H1 (cell line): ENCODE data around the gene EIF2S1. TPM values are rescaled to one million over a fixed set of nuclear protein-coding genes. Genes with fewer than 3 reads are reported as not detected.
A peak's percentile ranks its signal among the peaks of the same experiment; 100 is the strongest.

ENCODE experiments used
- CTCF ChIA-PET: fragments of 300-600 bp; sonication (Branson Sonifier 250); formaldehyde crosslinking; loops from one replicate; lab custom pipeline; 2021; ENCODE audit not compliant: partially characterized antibody; lab: Charles Lee
- POLR2A ChIA-PET: fragments of 300-600 bp; sonication (Branson Sonifier 250); formaldehyde crosslinking; loops from one replicate; lab custom pipeline; 2021; ENCODE audit warnings: inconsistent platforms; ENCODE audit not compliant: partially characterized antibody; lab: Charles Lee
- DNase-seq, 2 experiments: peaks; one replicate each; pipeline versions ENCODE4 v3.0.0 to v3.0.0-alpha.2; 2010 to 2022; ENCODE audit warnings: low spot score in 2 of 2, low read depth in 1 of 2, mixed read lengths in 1 of 2
- FAIRE-seq: peaks from 2 replicates; lab custom pipeline; 2011; peaks lifted over from hg19 to GRCh38; lab: Jason Lieb, UNC
- H2AFZ ChIP-seq: 2 replicates; pipeline ENCODE4 v1.8.1; 2012; ENCODE audit warnings: low read length, inconsistent platforms
- H2AK5ac ChIP-seq: 2 replicates; pipeline ENCODE4 v1.6.1; 2013; ENCODE audit warnings: low read depth, low read length
- H2BK120ac ChIP-seq: replicated peaks from 2 replicates; pipeline ENCODE3; 2013; ENCODE audit warnings: low read depth, low read length, inconsistent platforms
- H2BK12ac ChIP-seq: 2 replicates; pipeline ENCODE4 v1.6.1; 2013; ENCODE audit warnings: low read depth, low read length
- H2BK15ac ChIP-seq: 2 replicates; pipeline ENCODE4 v1.6.1; 2013; ENCODE audit warnings: low read length
- H2BK20ac ChIP-seq: 2 replicates; pipeline ENCODE4 v1.6.1; 2013; ENCODE audit warnings: low read length
- H2BK5ac ChIP-seq: 2 replicates; pipeline ENCODE4 v1.6.1; 2013; ENCODE audit warnings: low read depth, low read length
- H3K14ac ChIP-seq: 2 replicates; pipeline ENCODE4 v1.6.1; 2013; ENCODE audit warnings: inconsistent platforms; ENCODE audit not compliant: insufficient read length
- H3K18ac ChIP-seq: 2 replicates; pipeline ENCODE4 v1.6.1; 2013; ENCODE audit warnings: low read length; ENCODE audit errors: extremely low read depth
- H3K23ac ChIP-seq: 2 replicates; pipeline ENCODE4 v1.6.1; 2013; ENCODE audit warnings: inconsistent platforms; ENCODE audit not compliant: insufficient read length
- H3K23me2 ChIP-seq: 2 replicates; pipeline ENCODE4 v1.6.1; 2013; ENCODE audit warnings: low read depth, low read length
- H3K27ac ChIP-seq: 2 replicates; pipeline ENCODE4 v1.6.1; 2011; ENCODE audit warnings: low read depth, low read length, inconsistent platforms
- H3K27me3 ChIP-seq, 4 experiments: replicated peaks in 1 of 4; 1 replicate in 1 of 4; 2 replicates in 3 of 4; pipeline versions ENCODE4 v1.6.1 to v1.8.1; 2011 to 2013; ENCODE audit warnings: low read length in 3 of 4, mild to moderate bottlenecking in 3 of 4, inconsistent platforms in 2 of 4, mixed read lengths in 2 of 4, moderate library complexity in 1 of 4; ENCODE audit not compliant: control insufficient read depth in 3 of 4, insufficient read depth in 3 of 4; ENCODE audit errors: extremely low read depth in 1 of 4
- H3K36me3 ChIP-seq, 4 experiments: 2 replicates each; pipeline versions ENCODE4 v1.6.1 to v1.8.1; 2011 to 2013; ENCODE audit warnings: mild to moderate bottlenecking in 4 of 4, low read length in 3 of 4, moderate library complexity in 2 of 4, control low read depth in 1 of 4, inconsistent platforms in 1 of 4; ENCODE audit not compliant: insufficient read depth in 4 of 4, control insufficient read depth in 2 of 4
- H3K4ac ChIP-seq: replicated peaks from 2 replicates; pipeline ENCODE3; 2013; ENCODE audit warnings: low read length, low read depth, mixed read lengths, inconsistent platforms; ENCODE audit not compliant: insufficient read length
- H3K4me1 ChIP-seq, 4 experiments: replicated peaks in 1 of 4; 1 replicate in 1 of 4; 2 replicates in 3 of 4; pipeline versions ENCODE4 v1.6.1 to v1.8.1; 2011 to 2013; ENCODE audit warnings: low read length in 3 of 4, inconsistent platforms in 2 of 4, mixed read lengths in 1 of 4; ENCODE audit not compliant: insufficient read depth in 4 of 4, control insufficient read depth in 3 of 4
- H3K4me2 ChIP-seq, 2 experiments: 2 replicates each; pipeline versions ENCODE4 v1.6.1 to v1.8.1; 2011 to 2013; ENCODE audit warnings: low read depth in 2 of 2, low read length in 2 of 2, control low read depth in 1 of 2, inconsistent platforms in 1 of 2, mild to moderate bottlenecking in 1 of 2; ENCODE audit not compliant: insufficient read depth in 1 of 2
- H3K4me3 ChIP-seq, 4 experiments: fragments of 200-600, 300-600 bp in 1 of 4; sonication (generic), shearing (Covaris generic), sonication (Bioruptor Twin) in 1 of 4; 2 replicates each; pipeline versions ENCODE4 v1.5.1 to v1.8.1; 2011 to 2016; ENCODE audit warnings: low read length in 4 of 4, low read depth in 3 of 4, control low read depth in 2 of 4, inconsistent platforms in 2 of 4, mild to moderate bottlenecking in 2 of 4, mixed read lengths in 1 of 4, moderate library complexity in 1 of 4; ENCODE audit not compliant: insufficient read depth in 2 of 4; ENCODE audit errors: extremely low read depth in 1 of 4
- H3K56ac ChIP-seq: replicated peaks from 2 replicates; pipeline ENCODE3; 2013; ENCODE audit warnings: low read depth, mild to moderate bottlenecking, mixed read lengths, low read length, inconsistent platforms; ENCODE audit not compliant: insufficient read length
- H3K79me1 ChIP-seq: 2 replicates; pipeline ENCODE4 v1.6.1; 2013; ENCODE audit warnings: low read depth, low read length, control low read depth
- H3K79me2 ChIP-seq, 2 experiments: 2 replicates each; pipeline versions ENCODE4 v1.6.1 to v1.8.1; 2012 to 2013; ENCODE audit warnings: low read length in 2 of 2, mild to moderate bottlenecking in 2 of 2, inconsistent platforms in 1 of 2; ENCODE audit not compliant: insufficient read depth in 2 of 2, control insufficient read depth in 1 of 2
- H3K9ac ChIP-seq, 4 experiments: replicated peaks in 1 of 4; 1 replicate in 1 of 4; 2 replicates in 3 of 4; pipeline versions ENCODE4 v1.6.1 to v1.8.1; 2011 to 2013; ENCODE audit warnings: low read depth in 3 of 4, low read length in 3 of 4, control low read depth in 2 of 4, mild to moderate bottlenecking in 2 of 4, moderate library complexity in 2 of 4, inconsistent platforms in 1 of 4; ENCODE audit errors: extremely low read depth in 1 of 4
- H3K9me3 ChIP-seq, 2 experiments: 2 replicates each; pipeline versions ENCODE4 v1.6.1 to v1.8.1; 2012 to 2013; ENCODE audit warnings: mild to moderate bottlenecking in 2 of 2, moderate library complexity in 2 of 2, control low read depth in 1 of 2, inconsistent platforms in 1 of 2, low read depth in 1 of 2, low read length in 1 of 2, mixed read lengths in 1 of 2; ENCODE audit not compliant: insufficient read depth in 2 of 2
- H4K20me1 ChIP-seq, 2 experiments: replicated peaks in 1 of 2; 2 replicates each; pipeline versions ENCODE3 to v1.8.1; 2011 to 2013; ENCODE audit warnings: inconsistent platforms in 2 of 2, low read length in 2 of 2, mild to moderate bottlenecking in 1 of 2; ENCODE audit not compliant: insufficient read depth in 2 of 2, control insufficient read depth in 1 of 2
- H4K5ac ChIP-seq: 2 replicates; pipeline ENCODE4 v1.6.1; 2013; ENCODE audit warnings: low read length, low read depth, mixed read lengths, inconsistent platforms; ENCODE audit not compliant: insufficient read length
- H4K8ac ChIP-seq: 2 replicates; pipeline ENCODE4 v1.8.0; 2013; ENCODE audit warnings: mild to moderate bottlenecking, moderate library complexity, low read length, inconsistent platforms; ENCODE audit not compliant: insufficient read depth; ENCODE audit errors: extremely low read depth
- H4K91ac ChIP-seq: replicated peaks from 2 replicates; pipeline ENCODE3; 2013; ENCODE audit warnings: low read length, mixed read lengths, inconsistent platforms; ENCODE audit not compliant: insufficient read length
- TEAD4 ChIP-seq: IDR thresholded peaks from 2 replicates; pipeline ENCODE4 v1.6.1; 2012; ENCODE audit warnings: low read depth, low read length, inconsistent platforms, mixed read lengths
- WGBS, 2 experiments: shearing (Covaris generic) in 1 of 2; methylation state at CpG; one replicate each; pipeline versions ENCODE4 v1.1.6 to v1.1.7; 2013 to 2015; ENCODE audit warnings: low lambda C conversion rate in 2 of 2, mixed read lengths in 2 of 2, inconsistent platforms in 1 of 2, low coverage in 1 of 2, missing lambda C conversion rate in 1 of 2; ENCODE audit not compliant: insufficient replicate concordance in 2 of 2, insufficient coverage in 1 of 2, insufficient read length in 1 of 2; ENCODE audit errors: extremely low coverage in 1 of 2, missing lambda C conversion rate in 1 of 2; 5-methylcytosine and 5-hydroxymethylcytosine counted together
- polyA plus RNA-seq, 7 experiments: library from polyadenylated mRNA; depleted of rRNA in 3 of 7; stranded (reverse) in 5 of 7; unstranded in 2 of 7; fragments of >200 nt in 5 of 7; fragments of 200-250 nt in 2 of 7; gene quantifications; 1 replicate in 5 of 7; 2 replicates in 1 of 7; 4 replicates in 1 of 7; pipeline versions ENCODE4 v1.2.1 to v1.2.3, GENCODE V29; 2011 to 2013; ENCODE audit warnings: missing spikeins in 2 of 7, mixed read lengths in 2 of 7
- total RNA-seq: library from RNA; stranded (reverse); fragmentation: NEBNext Ultra II Directional; extraction: Animal tissue kit (Norgen Biotek cat#: 25700); gene quantifications from 2 replicates; pipeline ENCODE4 v1.2.1, GENCODE V29; 2021
- TF ChIP-seq, protein P1 (sequence below): IDR thresholded peaks from 2 replicates; pipeline ENCODE4 v1.6.1; 2012; ENCODE audit warnings: inconsistent platforms

The EIF2S1 gene
- total and polyA plus RNA-seq, 2 of the 8 experiments (the other 6 are each of a cell fraction or from before 2014, with no cell fraction given), result 35.1 to 146 TPM

- no peak for TF ChIP-seq TEAD4
- TF ChIP-seq, protein P1, sequence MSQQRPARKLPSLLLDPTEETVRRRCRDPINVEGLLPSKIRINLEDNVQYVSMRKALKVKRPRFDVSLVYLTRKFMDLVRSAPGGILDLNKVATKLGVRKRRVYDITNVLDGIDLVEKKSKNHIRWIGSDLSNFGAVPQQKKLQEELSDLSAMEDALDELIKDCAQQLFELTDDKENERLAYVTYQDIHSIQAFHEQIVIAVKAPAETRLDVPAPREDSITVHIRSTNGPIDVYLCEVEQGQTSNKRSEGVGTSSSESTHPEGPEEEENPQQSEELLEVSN, result no peak
- TF ChIP-seq, all 59 proteins: peak for 0
- Histone ChIP-seq H3K9me3 (no peaks in the 10 kb centered on the region), H2BK12ac (peak overlapping the region; percentile 68; the same call in 1 of the 2 replicates), H3K14ac (no peak overlapping the region), H3K4me2 (peak overlapping the region; percentile 76 to 88), H3K79me1 (no peaks in the 10 kb centered on the region), H3K27me3 (peaks cover 0 to 20% (median 13%) of the 10 kb centered on the region in 4 experiments; a peak in 6 of 7 replicates), H2BK5ac (no peak overlapping the region), H2BK120ac (no peak overlapping the region), H3K27ac (no peak overlapping the region), H2AK5ac (no peak overlapping the region), H3K4me3 (peak overlapping the region; percentile 39 to 64 (median 40); a peak in 5 of 8 replicates), H3K4me1 (peaks cover 0 to 3% (median 0%) of the 10 kb centered on the region in 4 experiments; a peak in 3 of 7 replicates), H4K20me1 (peaks cover 0 to 2% of the 10 kb centered on the region in 2 experiments), H3K36me3 (no peaks in the 10 kb centered on the region), H4K5ac (no peak overlapping the region), H4K8ac (no peak overlapping the region), H2BK20ac (no peak overlapping the region), H3K18ac (no peak overlapping the region), H2BK15ac (no peak overlapping the region), H4K91ac (no peak overlapping the region), H3K23me2 (peaks cover 8% of the 10 kb centered on the region; the same call in 1 of the 2 replicates), H3K9ac (no peak overlapping the region), H3K23ac (no peak overlapping the region), H3K79me2 (no peaks in the 10 kb centered on the region), H3K4ac (no peak overlapping the region), H2AFZ (no peak overlapping the region), H3K56ac (no peak overlapping the region)
- ChIA-PET POLR2A (interaction anchor here (1.6 kb wide), 1 partner anchor 122 kb away, joined by 3 read pairs; the partner anchor contains the start of gene PLEKHH1), CTCF (interaction anchor here (0.6 to 3.1 kb wide), 8 partner anchors 9 to 295 kb away, joined by 3 to 18 read pairs (median 4); partner anchors contain the start of gene PIGH)
- WGBS, 2 experiments, result 68% methylated on average over 8 of the region's 8 CpGs; no CpG with 5 or more reads in 1 of the 2 experiments
- no peak for DNase-seq
- FAIRE-seq, result no peak
Observed at GRCh38 chr14:67411370-67411769, 51.2 kb downstream of the EIF2S1 start.
